ENCODE results near the gene IQGAP2. TPM values are rescaled to one million over a fixed set of nuclear protein-coding genes. Genes with fewer than 3 reads are reported as not detected.

IQGAP2 gene
- total and polyA plus RNA-seq, 2 of the 8 experiments (the other 6 are each of a cell fraction or from before 2014, with no cell fraction given) = 19.7 to 66.0 TPM

DNA sequence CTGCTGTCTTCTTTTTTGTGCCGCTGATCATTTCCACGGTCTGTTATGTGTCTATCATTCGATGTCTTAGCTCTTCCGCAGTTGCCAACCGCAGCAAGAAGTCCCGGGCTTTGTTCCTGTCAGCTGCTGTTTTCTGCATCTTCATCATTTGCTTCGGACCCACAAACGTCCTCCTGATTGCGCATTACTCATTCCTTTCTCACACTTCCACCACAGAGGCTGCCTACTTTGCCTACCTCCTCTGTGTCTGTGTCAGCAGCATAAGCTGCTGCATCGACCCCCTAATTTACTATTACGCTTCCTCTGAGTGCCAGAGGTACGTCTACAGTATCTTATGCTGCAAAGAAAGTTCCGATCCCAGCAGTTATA is 329.9 kb downstream of the IQGAP2 start:
- no peak for FAIRE-seq

More for the DNA sequence above, 329.9 kb downstream of the IQGAP2 start:
- H2BK5ac ChIP-seq (ENCODE audit: low read depth, low read length) = no peak overlapping the region
- H2BK12ac ChIP-seq (ENCODE audit: low read depth, low read length) = no peak overlapping the region
- H3K18ac ChIP-seq (ENCODE audit: extremely low read depth, low read length) = no peak overlapping the region
- no peak overlapping the region for H3K56ac ChIP-seq (replicated peaks; ENCODE audit: insufficient read length, low read depth, low read length)
- 94% methylated on average over 13 of the region's 13 CpGs; no CpG with 5 or more reads in 1 of the 2 experiments for WGBS, 2 experiments (ENCODE audit: extremely low coverage in 1 of 2, insufficient coverage in 1 of 2, insufficient read length in 1 of 2, insufficient replicate concordance in 2 of 2, low coverage in 1 of 2, low lambda C conversion rate in 2 of 2, missing lambda C conversion rate in 1 of 2)
- H3K79me1 ChIP-seq (ENCODE audit: low read depth, low read length) = no peaks in the 10 kb centered on the region
- no peaks in the 10 kb centered on the region for H3K27me3 ChIP-seq (replicated peaks in 1 of 4; ENCODE audit: control insufficient read depth in 3 of 4, extremely low read depth in 1 of 4, insufficient read depth in 3 of 4, low read length in 3 of 4)
- H3K9me3 ChIP-seq (ENCODE audit: insufficient read depth in 2 of 2, low read depth in 1 of 2, low read length in 1 of 2) = peaks cover 12% of the 10 kb centered on the region in 2 experiments
- peaks cover 4 to 9% of the 10 kb centered on the region in 2 experiments for H4K20me1 ChIP-seq (replicated peaks in 1 of 2; ENCODE audit: control insufficient read depth in 1 of 2, insufficient read depth in 2 of 2, low read length in 2 of 2)
- no peaks in the 10 kb centered on the region for H3K23me2 ChIP-seq (ENCODE audit: low read depth, low read length)
- no peak overlapping the region for H3K23ac ChIP-seq (ENCODE audit: insufficient read length)
- H2AFZ ChIP-seq (ENCODE audit: low read length) = no peak overlapping the region
- no peaks in the 10 kb centered on the region for H3K4me1 ChIP-seq (replicated peaks in 1 of 4; ENCODE audit: control insufficient read depth in 3 of 4, insufficient read depth in 4 of 4, low read length in 3 of 4)
- H4K8ac ChIP-seq (ENCODE audit: extremely low read depth, insufficient read depth, low read length) = no peak overlapping the region
- TF ChIP-seq TCF12 (IDR thresholded peaks at IDR 0.05; ENCODE audit: low read depth, low read length) = no peak
- TF ChIP-seq KDM5A (IDR thresholded peaks at IDR 0.05; ENCODE audit: low read length) = no peak
- TF ChIP-seq SUZ12 (IDR thresholded peaks at IDR 0.05; ENCODE audit: low read length) = no peak
- no peak for TF ChIP-seq POLR2A (IDR thresholded peaks at IDR 0.05; ENCODE audit: control extremely low read depth in 1 of 2, low read depth in 2 of 2, low read length in 2 of 2)
- H3K4me3 ChIP-seq (ENCODE audit: extremely low read depth in 1 of 4, insufficient read depth in 2 of 4, low read depth in 3 of 4, low read length in 4 of 4) = no peak overlapping the region
- H3K27ac ChIP-seq (ENCODE audit: low read depth, low read length) = no peak overlapping the region
- no peak overlapping the region for H2BK20ac ChIP-seq (ENCODE audit: low read length)
- no peak overlapping the region for H2AK5ac ChIP-seq (ENCODE audit: low read depth, low read length)
- ChIA-PET POLR2A (ENCODE audit: partially characterized antibody) (no interaction called here), CTCF (ENCODE audit: partially characterized antibody) (interaction anchor here (1.6 kb wide), 1 partner anchor 42 kb away, joined by 3 read pairs; no protein-coding TSS in a partner anchor)
- no peak overlapping the region for H4K5ac ChIP-seq (ENCODE audit: insufficient read length, low read depth, low read length)
- H4K91ac ChIP-seq (replicated peaks; ENCODE audit: insufficient read length, low read length) = no peak overlapping the region
- H3K4me2 ChIP-seq (ENCODE audit: insufficient read depth in 1 of 2, low read depth in 2 of 2, low read length in 2 of 2) = no peak overlapping the region
- no peak overlapping the region for H3K14ac ChIP-seq (ENCODE audit: insufficient read length)
- peaks cover 0 to 9% of the 10 kb centered on the region in 2 experiments; a peak in 2 of 4 replicates for H3K79me2 ChIP-seq (ENCODE audit: control insufficient read depth in 1 of 2, insufficient read depth in 2 of 2, low read length in 2 of 2)
- H2BK120ac ChIP-seq (replicated peaks; ENCODE audit: low read depth, low read length) = no peak overlapping the region
- H3K36me3 ChIP-seq (ENCODE audit: control insufficient read depth in 2 of 4, insufficient read depth in 4 of 4, low read length in 3 of 4) = peaks cover 0 to 23% (median 12%) of the 10 kb centered on the region in 4 experiments; a peak in 6 of 8 replicates
- no peak overlapping the region for H3K4ac ChIP-seq (replicated peaks; ENCODE audit: insufficient read length, low read depth, low read length)
- no peak overlapping the region for H2BK15ac ChIP-seq (ENCODE audit: low read length)
- H3K9ac ChIP-seq (replicated peaks in 1 of 4; ENCODE audit: extremely low read depth in 1 of 4, low read depth in 3 of 4, low read length in 3 of 4) = no peak overlapping the region
- no peak for DNase-seq (ENCODE audit: low read depth in 1 of 2, low spot score in 2 of 2)

Data from H1 (cell line).